HFF-Myc (cell line): ENCODE data around the gene PRTFDC1.

Experiments
- DNase-seq: peaks from one replicate; pipeline ENCODE4 v3.0.0-alpha.2; 2011; ENCODE audit warnings: low read depth; ENCODE audit errors: extremely low read depth
- H3K4me3 ChIP-seq: replicated peaks from 2 replicates; pipeline ENCODE4 v1.5.1; 2011; ENCODE audit warnings: low read depth, mild to moderate bottlenecking, control low read depth, low read length
- TF ChIP-seq, protein P1 (sequence below): IDR thresholded peaks from 2 replicates; pipeline ENCODE4 v1.5.1; 2012; ENCODE audit warnings: mild to moderate bottlenecking, low read depth, low read length, control low read depth; ENCODE audit errors: missing control alignments

PRTFDC1 gene

DNA sequence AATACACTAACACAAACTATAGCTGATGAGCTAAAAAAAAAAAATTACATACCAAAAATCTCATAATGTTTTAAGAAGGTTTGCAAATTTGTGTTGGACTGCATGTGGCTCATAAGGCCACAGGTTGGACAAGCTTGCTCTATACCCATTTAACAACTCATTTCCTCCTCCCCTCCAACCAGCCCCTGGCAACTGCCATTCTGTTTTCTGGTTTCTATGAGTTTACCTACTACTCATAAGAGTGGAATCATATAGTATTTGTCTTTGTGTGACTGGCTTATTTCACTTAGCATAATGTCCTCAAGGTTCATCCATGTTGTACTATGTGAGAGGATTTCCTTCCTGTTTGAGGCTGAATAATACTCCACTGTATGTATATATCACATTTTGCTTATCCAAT, 128.3 kb downstream of the PRTFDC1 start:
- no peak for DNase-seq
- no peak overlapping the region for H3K4me3 ChIP-seq
- TF ChIP-seq, protein P1, sequence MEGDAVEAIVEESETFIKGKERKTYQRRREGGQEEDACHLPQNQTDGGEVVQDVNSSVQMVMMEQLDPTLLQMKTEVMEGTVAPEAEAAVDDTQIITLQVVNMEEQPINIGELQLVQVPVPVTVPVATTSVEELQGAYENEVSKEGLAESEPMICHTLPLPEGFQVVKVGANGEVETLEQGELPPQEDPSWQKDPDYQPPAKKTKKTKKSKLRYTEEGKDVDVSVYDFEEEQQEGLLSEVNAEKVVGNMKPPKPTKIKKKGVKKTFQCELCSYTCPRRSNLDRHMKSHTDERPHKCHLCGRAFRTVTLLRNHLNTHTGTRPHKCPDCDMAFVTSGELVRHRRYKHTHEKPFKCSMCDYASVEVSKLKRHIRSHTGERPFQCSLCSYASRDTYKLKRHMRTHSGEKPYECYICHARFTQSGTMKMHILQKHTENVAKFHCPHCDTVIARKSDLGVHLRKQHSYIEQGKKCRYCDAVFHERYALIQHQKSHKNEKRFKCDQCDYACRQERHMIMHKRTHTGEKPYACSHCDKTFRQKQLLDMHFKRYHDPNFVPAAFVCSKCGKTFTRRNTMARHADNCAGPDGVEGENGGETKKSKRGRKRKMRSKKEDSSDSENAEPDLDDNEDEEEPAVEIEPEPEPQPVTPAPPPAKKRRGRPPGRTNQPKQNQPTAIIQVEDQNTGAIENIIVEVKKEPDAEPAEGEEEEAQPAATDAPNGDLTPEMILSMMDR, result no peak

DNA sequence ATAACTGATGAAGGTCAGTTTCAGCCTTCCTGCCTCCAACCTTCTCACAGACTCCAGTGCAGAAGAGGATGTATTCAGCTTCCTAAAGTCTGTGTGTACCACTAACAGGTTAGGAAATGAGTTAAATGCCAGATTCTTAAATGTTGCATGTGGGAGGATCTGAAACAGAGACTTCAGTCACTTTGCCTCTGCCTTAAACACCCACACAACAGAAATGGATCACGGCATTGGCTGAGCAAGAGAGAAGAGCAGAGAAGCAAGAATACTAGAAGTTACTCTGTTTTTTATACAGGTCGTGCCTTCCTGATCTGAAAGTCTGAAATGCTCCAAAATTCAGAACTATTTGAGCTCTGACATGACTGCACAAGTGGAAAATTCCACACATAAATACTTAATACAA, 129.8 kb downstream of the PRTFDC1 start:
- H3K4me3 ChIP-seq, result no peak overlapping the region
- TF ChIP-seq, protein P1, result no peak

DNA sequence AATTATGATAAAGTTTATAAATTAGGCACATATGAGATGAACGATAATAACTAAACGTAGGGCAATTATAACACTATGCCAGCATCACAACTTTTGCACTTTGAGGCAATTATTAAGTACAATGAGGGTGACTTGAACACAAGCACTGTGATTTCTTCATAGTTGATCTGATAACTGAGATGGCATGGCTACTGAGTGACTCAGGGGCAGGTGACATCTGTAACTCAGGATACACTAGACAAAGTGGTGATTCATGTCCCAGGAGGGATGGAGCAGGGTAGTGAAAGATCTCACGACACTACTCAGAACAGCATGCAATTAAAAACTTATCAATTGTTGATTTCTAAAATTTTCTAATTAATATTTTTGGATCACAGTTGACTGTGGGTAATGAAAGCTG, 130.4 kb downstream of the PRTFDC1 start:
- no peak overlapping the region for H3K4me3 ChIP-seq
- TF ChIP-seq, protein P1, result no peak
- no peak for DNase-seq

More for the DNA sequence above, 129.8 kb downstream of the PRTFDC1 start:
- no peak for DNase-seq

DNA sequence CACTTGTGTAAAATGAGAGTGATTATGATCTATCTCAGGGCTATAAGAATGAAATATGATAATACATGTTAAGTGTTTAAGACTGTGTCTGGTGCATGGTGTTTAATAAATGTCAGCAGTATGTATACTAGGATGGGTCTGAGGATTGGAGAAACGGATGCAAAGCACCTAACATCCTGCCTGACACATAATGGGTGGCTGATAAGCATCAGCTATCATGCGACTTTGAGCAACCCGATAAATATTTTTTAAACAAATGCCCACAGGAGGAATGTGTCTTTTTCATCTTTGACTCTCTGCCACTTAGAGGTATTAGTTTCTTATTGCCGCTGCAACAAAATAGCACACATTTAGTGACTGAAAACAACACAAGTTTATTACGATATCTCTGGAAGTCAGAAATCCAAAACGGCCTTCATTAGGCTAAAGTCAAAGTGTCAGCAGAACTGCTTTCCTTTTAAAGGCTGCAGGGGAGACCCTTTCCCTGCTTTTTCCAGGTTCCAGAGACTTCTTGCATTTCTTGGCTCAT, 135.5 kb downstream of the PRTFDC1 start:
- no peak for DNase-seq
- no peak overlapping the region for H3K4me3 ChIP-seq
- TF ChIP-seq, protein P1, result no peak

DNA sequence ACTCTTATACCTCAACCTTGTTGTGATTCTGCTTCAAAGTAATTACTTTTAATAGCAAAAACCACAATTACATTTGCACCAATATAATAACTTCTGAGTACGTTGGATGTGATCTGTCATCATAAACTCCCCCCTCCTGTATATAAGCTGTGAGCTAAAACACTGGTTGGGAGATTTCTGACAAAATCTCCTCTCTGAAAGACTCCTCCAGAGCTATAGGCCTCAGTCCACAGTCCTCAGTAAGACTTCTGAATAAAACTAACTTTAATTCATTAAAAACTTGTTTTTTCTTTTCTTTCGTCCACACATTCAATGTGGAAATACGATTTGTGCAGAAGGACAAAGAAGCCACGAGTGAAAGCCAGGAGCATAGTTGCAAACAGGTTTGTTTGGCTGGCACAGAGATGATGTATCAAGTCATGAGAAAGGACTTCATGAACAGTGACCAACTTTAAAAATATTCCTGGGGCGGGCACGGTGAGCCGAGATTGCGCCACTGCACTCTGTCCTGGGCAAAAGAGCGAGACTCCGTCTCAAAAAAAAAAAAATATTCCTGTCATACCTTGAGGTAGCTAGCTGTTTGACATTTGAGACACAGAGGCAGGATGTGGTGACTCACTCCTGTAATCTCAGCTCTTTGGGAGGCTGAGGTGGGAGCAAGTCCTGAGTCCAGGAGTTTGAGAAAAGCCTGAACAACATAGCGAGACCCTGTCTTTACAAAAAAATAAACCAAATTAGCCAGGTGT, 137.7 kb downstream of the PRTFDC1 start:
- no peak for DNase-seq
- no peak overlapping the region for H3K4me3 ChIP-seq
- TF ChIP-seq, protein P1, result no peak

DNA sequence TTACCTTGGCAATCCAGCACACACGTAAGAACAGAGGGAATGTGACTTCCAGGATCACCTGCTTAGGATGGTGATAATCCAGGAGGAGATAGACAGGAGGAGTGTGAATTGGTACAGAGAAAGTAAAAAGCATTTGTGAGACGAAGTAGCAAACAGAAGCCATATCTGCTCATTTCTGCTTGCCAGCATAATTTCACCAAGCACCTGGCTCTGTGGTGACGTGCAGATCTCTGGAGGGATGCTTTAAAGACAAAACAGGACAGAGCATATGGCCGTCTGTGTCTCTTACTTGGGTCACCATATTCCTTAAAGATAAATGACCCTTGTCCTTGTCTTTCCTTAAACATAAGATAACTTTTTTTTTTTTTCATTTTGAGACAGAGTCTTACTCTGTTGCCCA, 138.6 kb downstream of the PRTFDC1 start:
- H3K4me3 ChIP-seq, result no peak overlapping the region
- no peak for DNase-seq
- TF ChIP-seq, protein P1, result no peak

DNA sequence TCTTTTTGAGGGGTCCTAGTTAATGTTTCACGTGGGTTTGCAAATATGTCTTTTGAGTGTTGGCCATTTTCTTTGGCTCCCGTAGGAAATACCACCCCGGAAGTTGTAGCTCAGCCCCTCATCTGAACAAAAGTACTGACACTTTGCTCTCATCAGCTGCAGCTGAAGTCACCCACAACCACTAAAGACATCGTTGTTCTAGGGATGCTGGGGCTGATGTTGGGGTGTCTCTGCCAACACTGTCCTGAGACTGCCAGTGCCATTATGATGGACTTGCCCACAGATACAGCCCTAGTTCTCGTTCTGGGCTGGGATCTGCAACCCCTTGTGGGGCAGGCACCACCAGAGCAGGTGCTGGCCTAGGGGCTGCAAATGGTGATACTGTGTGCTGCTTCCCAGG, 146.1 kb downstream of the PRTFDC1 start:
- no peak overlapping the region for H3K4me3 ChIP-seq
- DNase-seq, result no peak
- TF ChIP-seq, protein P1, result no peak
